ENCODE measurements around the gene ITFG2. TPM values are rescaled to one million over a fixed set of nuclear protein-coding genes. Genes with fewer than 3 reads are reported as not detected.
"Not testable (repeated sequence)": the region's sequence is repeated elsewhere in the genome, so short reads cannot be mapped to it uniquely, and the experiment has no call there.

ITFG2 gene
- total RNA-seq, 1 donor from 2014 or later = 17.6 TPM

DNA sequence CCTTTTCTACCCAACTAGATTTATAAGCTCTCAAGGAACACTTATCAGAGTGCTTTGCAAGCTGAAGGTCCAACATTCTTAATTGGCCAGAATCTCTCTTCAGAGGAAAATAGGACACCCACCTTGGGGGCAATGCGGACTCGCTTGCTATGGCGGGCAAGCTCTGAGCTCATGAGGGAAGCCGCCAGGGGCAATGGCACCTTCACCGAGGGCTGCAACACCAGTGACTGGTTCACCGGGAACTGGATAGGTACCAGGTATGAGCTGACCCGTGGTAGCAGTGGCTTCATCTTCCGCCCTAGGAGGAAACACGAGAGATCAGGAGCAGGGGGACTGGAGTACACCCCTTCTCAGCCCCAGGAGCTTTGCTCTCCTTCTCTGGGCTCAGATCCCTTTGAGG lies 51.7 kb downstream of the ITFG2 start:
- FAIRE-seq (no peak), DNase-seq (ENCODE audit: low read depth) (no peak)
- H3K4me3 ChIP-seq (ENCODE audit: low read depth, low read length) = no peak overlapping the region
- H3K36me3 ChIP-seq (ENCODE audit: control insufficient read depth, insufficient read depth, low read length) = peaks cover 10% of the 10 kb centered on the region
- TF ChIP-seq, protein P1, sequence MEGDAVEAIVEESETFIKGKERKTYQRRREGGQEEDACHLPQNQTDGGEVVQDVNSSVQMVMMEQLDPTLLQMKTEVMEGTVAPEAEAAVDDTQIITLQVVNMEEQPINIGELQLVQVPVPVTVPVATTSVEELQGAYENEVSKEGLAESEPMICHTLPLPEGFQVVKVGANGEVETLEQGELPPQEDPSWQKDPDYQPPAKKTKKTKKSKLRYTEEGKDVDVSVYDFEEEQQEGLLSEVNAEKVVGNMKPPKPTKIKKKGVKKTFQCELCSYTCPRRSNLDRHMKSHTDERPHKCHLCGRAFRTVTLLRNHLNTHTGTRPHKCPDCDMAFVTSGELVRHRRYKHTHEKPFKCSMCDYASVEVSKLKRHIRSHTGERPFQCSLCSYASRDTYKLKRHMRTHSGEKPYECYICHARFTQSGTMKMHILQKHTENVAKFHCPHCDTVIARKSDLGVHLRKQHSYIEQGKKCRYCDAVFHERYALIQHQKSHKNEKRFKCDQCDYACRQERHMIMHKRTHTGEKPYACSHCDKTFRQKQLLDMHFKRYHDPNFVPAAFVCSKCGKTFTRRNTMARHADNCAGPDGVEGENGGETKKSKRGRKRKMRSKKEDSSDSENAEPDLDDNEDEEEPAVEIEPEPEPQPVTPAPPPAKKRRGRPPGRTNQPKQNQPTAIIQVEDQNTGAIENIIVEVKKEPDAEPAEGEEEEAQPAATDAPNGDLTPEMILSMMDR (IDR thresholded peaks at IDR 0.05; ENCODE audit: insufficient read depth, low read length, severe bottlenecking) = no peak
- no peaks in the 10 kb centered on the region for H3K27me3 ChIP-seq (ENCODE audit: control insufficient read depth, insufficient read depth, low read length)

DNA sequence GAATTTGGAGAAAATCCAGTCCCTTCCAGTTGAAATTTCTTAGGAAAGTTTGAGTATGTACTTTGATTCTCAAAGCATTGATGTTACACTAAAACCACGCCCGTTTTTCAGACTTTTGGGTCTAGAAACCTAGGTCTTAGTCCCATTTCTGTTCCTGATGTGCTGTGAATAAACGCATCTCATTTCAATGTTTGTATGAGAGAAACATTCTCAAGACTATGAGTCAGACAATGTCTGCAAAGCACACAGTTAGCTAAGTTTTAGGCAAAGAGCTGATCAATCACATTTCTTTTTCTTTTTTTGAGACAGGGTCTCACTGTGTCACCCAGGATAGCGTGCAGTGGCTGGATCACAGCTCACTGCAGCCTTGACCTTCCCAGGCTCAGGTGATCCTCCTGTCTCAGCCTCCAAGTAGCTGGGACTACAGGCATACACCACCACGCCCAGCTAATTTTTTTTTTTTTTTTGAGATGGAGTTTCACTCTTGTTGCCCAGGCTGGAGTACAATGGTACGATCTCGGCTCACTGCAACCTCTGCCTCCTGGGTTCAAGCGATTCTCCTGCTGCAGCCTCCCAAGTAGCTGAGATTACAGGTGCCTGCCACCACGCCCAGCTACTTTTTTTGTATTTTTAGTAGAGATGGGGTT lies 56.6 kb downstream of the ITFG2 start:
- FAIRE-seq; H3K36me3 ChIP-seq (ENCODE audit: control insufficient read depth, insufficient read depth, low read length); DNase-seq (ENCODE audit: low read depth): not testable (repeated sequence)

More for the DNA sequence above, 56.6 kb downstream of the ITFG2 start:
- not testable (repeated sequence) for H3K4me3 ChIP-seq (ENCODE audit: low read depth, low read length); H3K27me3 ChIP-seq (ENCODE audit: control insufficient read depth, insufficient read depth, low read length)

Other genes starting within 250 kb of the ITFG2 start
- 66.4 and 81.6 TPM in 2 replicates for gene FKBP4, start 17.7 kb upstream of the ITFG2 start, total RNA-seq
- gene NRIP2, start 22.4 kb downstream of the ITFG2 start, total RNA-seq = not detected in 2 replicates
- gene TEX52, start 44.4 kb downstream of the ITFG2 start, total RNA-seq = not detected in 2 replicates
- gene FOXM1, start 64.5 kb downstream of the ITFG2 start, total RNA-seq = 0.79 and 0.90 TPM in 2 replicates
- 16.3 and 22.8 TPM in 2 replicates for gene RHNO1, start 64.6 kb downstream of the ITFG2 start, total RNA-seq
- 9.5 and 22.7 TPM in 2 replicates for gene TULP3, start 78.2 kb downstream of the ITFG2 start, total RNA-seq
- gene TEAD4, start 146.7 kb downstream of the ITFG2 start, total RNA-seq = 2.0 and 4.2 TPM in 2 replicates